WERI-Rb-1 (cell line): ENCODE measurements around the gene ARHGAP26.

Source experiments
- DNase-seq: peaks from one replicate; pipeline ENCODE4 v3.0.0-alpha.2; 2020
- H3K27ac ChIP-seq: fragments of 250-450 bp; sonication (Bioruptor Pico); 2 replicates; pipeline ENCODE4 v1.5.1; 2020; ENCODE audit warnings: mild to moderate bottlenecking, moderate library complexity
- H3K27me3 ChIP-seq: fragments of 250-450 bp; sonication (Bioruptor Pico); 2 replicates; pipeline ENCODE4 v1.5.1; 2021; ENCODE audit warnings: mild to moderate bottlenecking, low read depth, moderate library complexity; ENCODE audit not compliant: insufficient read depth, severe bottlenecking
- H3K36me3 ChIP-seq: fragments of 250-450 bp; sonication (Bioruptor Pico); 2 replicates; pipeline ENCODE4 v1.5.1; 2020; ENCODE audit warnings: mild to moderate bottlenecking, moderate library complexity
- H3K4me3 ChIP-seq: 2 replicates; pipeline ENCODE4 v1.5.1; 2011; ENCODE audit warnings: low read depth, mild to moderate bottlenecking, control low read depth, low read length
- H3K9me3 ChIP-seq: fragments of 250-450 bp; sonication (Bioruptor Pico); 2 replicates; pipeline ENCODE4 v1.5.1; 2021; ENCODE audit warnings: mild to moderate bottlenecking, moderate library complexity; ENCODE audit not compliant: severe bottlenecking
- TF ChIP-seq, protein P1 (sequence below): IDR thresholded peaks from 2 replicates; pipeline ENCODE4 v1.5.1; 2011; ENCODE audit warnings: low read depth, mild to moderate bottlenecking, control low read depth, inconsistent platforms, low read length

ARHGAP26 gene

GRCh38 chr5:143002459-143003327 lies 232.5 kb downstream of the ARHGAP26 start:
- Histone ChIP-seq H3K27ac (no peak overlapping the region), H3K4me3 (no peak overlapping the region), H3K9me3 (no peaks in the 10 kb centered on the region), H3K27me3 (no peaks in the 10 kb centered on the region), H3K36me3 (no peaks in the 10 kb centered on the region)
- TF ChIP-seq, protein P1, sequence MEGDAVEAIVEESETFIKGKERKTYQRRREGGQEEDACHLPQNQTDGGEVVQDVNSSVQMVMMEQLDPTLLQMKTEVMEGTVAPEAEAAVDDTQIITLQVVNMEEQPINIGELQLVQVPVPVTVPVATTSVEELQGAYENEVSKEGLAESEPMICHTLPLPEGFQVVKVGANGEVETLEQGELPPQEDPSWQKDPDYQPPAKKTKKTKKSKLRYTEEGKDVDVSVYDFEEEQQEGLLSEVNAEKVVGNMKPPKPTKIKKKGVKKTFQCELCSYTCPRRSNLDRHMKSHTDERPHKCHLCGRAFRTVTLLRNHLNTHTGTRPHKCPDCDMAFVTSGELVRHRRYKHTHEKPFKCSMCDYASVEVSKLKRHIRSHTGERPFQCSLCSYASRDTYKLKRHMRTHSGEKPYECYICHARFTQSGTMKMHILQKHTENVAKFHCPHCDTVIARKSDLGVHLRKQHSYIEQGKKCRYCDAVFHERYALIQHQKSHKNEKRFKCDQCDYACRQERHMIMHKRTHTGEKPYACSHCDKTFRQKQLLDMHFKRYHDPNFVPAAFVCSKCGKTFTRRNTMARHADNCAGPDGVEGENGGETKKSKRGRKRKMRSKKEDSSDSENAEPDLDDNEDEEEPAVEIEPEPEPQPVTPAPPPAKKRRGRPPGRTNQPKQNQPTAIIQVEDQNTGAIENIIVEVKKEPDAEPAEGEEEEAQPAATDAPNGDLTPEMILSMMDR = peak; percentile 46; the same call in 1 of the 2 replicates
- DNase-seq = no peak

DNA sequence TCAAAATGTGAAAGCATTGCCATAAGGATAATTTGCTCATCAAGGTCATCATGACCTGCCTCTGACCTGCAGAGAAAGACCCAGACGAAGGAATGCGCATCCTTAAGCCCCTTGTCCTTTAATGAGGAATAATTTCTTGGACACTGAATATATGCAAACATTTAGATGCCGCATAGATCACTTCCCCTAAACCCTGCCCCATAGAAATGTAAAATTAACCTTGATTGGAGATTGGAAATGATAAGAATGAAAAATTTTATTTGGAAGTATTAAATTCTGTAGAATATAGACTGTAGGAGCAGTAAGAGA lies 233.1 kb downstream of the ARHGAP26 start:
- Histone ChIP-seq H3K9me3 (no peaks in the 10 kb centered on the region), H3K27me3 (no peaks in the 10 kb centered on the region), H3K4me3 (no peak overlapping the region), H3K36me3 (no peaks in the 10 kb centered on the region), H3K27ac (no peak overlapping the region)
- no peak for DNase-seq
- TF ChIP-seq, protein P1 = no peak

DNA sequence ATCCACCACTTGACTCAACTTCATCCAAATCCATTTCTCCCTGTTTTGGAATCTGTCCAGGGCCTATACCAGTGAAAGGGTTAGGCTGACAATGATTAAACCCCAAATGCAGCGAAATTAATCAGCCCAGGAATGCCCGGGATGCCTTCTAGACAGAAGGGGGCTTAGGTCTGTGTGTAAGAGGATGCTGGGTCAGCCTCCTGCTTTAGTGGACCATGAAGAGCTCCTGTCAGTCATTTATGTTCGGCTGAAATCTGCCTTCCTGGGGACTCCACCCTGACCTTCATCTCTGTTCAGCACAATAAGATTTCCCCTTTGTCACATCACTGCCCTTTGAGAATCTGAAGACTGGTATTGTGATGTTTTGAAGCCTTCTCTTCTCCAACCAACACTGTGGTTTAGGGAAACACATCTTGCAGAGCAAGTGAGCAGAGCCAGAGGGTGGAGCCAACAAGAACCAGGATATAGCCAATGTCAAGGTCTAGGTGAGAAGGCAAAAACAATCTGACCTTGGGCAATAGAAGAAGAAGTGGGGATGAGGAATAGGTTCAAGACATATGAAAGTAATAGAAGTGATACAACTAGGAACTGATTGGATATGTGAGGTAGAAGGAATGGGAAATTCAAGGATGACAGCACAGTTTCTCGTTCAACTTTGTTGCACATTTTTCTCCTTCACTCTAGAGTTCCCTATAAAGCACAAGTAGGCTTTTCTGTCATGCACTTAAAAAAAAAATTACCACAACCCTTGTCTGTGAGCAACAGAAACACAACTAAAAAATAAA lies 234.4 kb downstream of the ARHGAP26 start:
- no peak overlapping the region for H3K27ac ChIP-seq
- DNase-seq = no peak

DNA sequence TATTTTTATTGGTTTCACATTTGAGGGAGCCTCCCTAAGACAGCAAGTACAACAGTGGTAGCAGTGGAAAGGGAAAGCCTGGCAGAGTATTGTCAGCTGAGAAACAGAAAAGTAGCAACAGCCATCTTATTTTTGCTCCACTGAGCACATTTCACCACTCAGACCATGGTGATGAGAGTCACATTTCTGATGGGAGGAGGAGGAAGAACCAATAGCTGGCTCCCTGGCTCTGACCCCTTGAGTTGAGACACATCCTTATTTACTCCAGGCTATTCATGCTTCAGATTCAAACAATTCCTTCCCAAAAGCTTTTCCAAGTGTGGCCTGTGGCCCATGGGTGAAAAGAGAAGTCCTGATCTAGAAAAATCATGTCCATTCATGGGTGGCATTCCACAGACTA lies 236.3 kb downstream of the ARHGAP26 start:
- DNase-seq = no peak
- no peak overlapping the region for H3K4me3 ChIP-seq
- no peaks in the 10 kb centered on the region for H3K27me3 ChIP-seq
- H3K27ac ChIP-seq = no peak overlapping the region
- no peaks in the 10 kb centered on the region for H3K9me3 ChIP-seq
- TF ChIP-seq, protein P1 = no peak
- no peaks in the 10 kb centered on the region for H3K36me3 ChIP-seq

More for the DNA sequence above, 234.4 kb downstream of the ARHGAP26 start:
- Histone ChIP-seq H3K36me3 (no peaks in the 10 kb centered on the region), H3K4me3 (no peak overlapping the region), H3K9me3 (no peaks in the 10 kb centered on the region), H3K27me3 (no peaks in the 10 kb centered on the region)
- TF ChIP-seq, protein P1 = no peak

DNA sequence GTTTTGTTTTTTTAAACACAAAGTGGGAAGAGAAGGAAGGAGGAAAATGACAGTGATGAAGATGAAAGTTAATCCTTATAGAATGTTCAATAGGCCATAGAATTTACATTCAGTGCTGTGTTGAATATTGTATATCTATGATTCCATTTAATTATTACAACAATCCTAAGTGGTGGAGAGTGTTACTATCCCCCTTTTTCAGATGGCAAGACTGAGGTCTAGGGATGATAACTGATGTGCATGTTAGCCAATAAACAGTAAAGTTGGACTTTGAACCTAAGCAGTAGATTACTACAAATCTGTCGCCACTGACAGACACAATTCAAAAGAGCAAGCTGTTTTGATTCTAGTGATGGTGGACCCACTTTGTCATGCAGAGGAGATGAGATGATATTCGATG lies 237.9 kb downstream of the ARHGAP26 start:
- Histone ChIP-seq H3K36me3 (no peaks in the 10 kb centered on the region), H3K27ac (no peak overlapping the region), H3K9me3 (no peaks in the 10 kb centered on the region), H3K4me3 (no peak overlapping the region), H3K27me3 (no peaks in the 10 kb centered on the region)
- DNase-seq = no peak
- TF ChIP-seq, protein P1 = no peak
